ENCODE measurements around the gene NR1H2. TPM values are rescaled to one million over a fixed set of nuclear protein-coding genes. Genes with fewer than 3 reads are reported as not detected.

The NR1H2 gene
- total RNA-seq, 1 experiment from 2014 or later, result 40.3 TPM

DNA sequence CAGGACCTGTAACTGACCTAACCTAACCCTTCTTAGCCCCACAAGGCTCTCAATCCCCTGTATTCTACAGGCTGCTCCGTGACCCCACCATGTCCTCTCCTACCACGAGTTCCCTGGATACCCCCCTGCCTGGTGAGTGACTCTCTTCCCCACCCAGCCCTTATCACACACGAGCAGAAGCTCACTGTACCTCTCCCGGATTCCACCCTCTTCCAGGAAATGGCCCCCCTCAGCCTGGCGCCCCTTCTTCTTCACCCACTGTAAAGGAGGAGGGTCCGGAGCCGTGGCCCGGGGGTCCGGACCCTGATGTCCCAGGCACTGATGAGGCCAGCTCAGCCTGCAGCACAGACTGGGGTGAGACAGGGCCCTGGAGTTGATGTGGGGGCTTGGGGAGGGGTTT lies 1.3 kb downstream of the NR1H2 start:
- Histone ChIP-seq H3K4me3 (replicated peaks in 1 of 2; ENCODE audit: low read depth in 1 of 2, low read length in 2 of 2) (peak overlapping the region; percentile 43 to 95), H3K9me3 (ENCODE audit: control insufficient read depth in 1 of 2, insufficient read depth in 1 of 2, low read depth in 1 of 2, low read length in 2 of 2) (no peaks in the 10 kb centered on the region), H3K27me3 (ENCODE audit: insufficient read depth, low read length) (no peaks in the 10 kb centered on the region), H3K9me2 (ENCODE audit: insufficient read depth) (no peaks in the 10 kb centered on the region), H3K79me2 (ENCODE audit: insufficient read depth, low read length) (peaks cover 14% of the 10 kb centered on the region; the same call in 1 of the 2 replicates), H3K4me1 (ENCODE audit: control insufficient read depth in 1 of 2, insufficient read depth in 2 of 2, low read length in 2 of 2) (peaks cover 4 to 13% of the 10 kb centered on the region in 2 experiments; a peak in 3 of 4 replicates), H3K36me3 (ENCODE audit: control insufficient read depth in 1 of 2, insufficient read depth in 2 of 2, low read length in 2 of 2) (peaks cover 28 to 34% of the 10 kb centered on the region in 2 experiments), H2AFZ (ENCODE audit: low read depth, low read length, poor library complexity, severe bottlenecking) (no peak overlapping the region), H3K4me2 (ENCODE audit: low read length) (peak overlapping the region; percentile 67), H3K27ac (ENCODE audit: low read depth, low read length) (peak overlapping the region; percentile 51; the same call in 1 of the 2 replicates), H3K9ac (ENCODE audit: low read length) (no peak overlapping the region), H4K20me1 (ENCODE audit: insufficient read depth) (no peaks in the 10 kb centered on the region)
- TF ChIP-seq JUND (IDR thresholded peaks at IDR 0.05) (no peak), ZNF274 (IDR thresholded peaks at IDR 0.05; ENCODE audit: low read depth, low read length) (no peak), CEBPB (IDR thresholded peaks at IDR 0.05; ENCODE audit: low read depth) (no peak), CBX3 (IDR thresholded peaks at IDR 0.05; ENCODE audit: low read depth) (no peak), SP1 (IDR thresholded peaks at IDR 0.05; ENCODE audit: low read depth) (no peak)
- TF ChIP-seq, protein P1, sequence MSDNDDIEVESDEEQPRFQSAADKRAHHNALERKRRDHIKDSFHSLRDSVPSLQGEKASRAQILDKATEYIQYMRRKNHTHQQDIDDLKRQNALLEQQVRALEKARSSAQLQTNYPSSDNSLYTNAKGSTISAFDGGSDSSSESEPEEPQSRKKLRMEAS (IDR thresholded peaks at IDR 0.05), result no peak
- TF ChIP-seq, protein P2, sequence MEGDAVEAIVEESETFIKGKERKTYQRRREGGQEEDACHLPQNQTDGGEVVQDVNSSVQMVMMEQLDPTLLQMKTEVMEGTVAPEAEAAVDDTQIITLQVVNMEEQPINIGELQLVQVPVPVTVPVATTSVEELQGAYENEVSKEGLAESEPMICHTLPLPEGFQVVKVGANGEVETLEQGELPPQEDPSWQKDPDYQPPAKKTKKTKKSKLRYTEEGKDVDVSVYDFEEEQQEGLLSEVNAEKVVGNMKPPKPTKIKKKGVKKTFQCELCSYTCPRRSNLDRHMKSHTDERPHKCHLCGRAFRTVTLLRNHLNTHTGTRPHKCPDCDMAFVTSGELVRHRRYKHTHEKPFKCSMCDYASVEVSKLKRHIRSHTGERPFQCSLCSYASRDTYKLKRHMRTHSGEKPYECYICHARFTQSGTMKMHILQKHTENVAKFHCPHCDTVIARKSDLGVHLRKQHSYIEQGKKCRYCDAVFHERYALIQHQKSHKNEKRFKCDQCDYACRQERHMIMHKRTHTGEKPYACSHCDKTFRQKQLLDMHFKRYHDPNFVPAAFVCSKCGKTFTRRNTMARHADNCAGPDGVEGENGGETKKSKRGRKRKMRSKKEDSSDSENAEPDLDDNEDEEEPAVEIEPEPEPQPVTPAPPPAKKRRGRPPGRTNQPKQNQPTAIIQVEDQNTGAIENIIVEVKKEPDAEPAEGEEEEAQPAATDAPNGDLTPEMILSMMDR (IDR thresholded peaks at IDR 0.05 in 2 of 3, conservative IDR thresholded peaks at IDR 0.05 in 1 of 3; ENCODE audit: borderline replicate concordance in 1 of 3, insufficient read depth in 1 of 3, low read depth in 2 of 3, low read length in 2 of 3), result no peak
- ChIA-PET RAD21 (ENCODE audit: low non-redundant PET in 1 of 2, low total read pairs in 2 of 2, uncharacterized antibody in 2 of 2, unreplicated experiment in 2 of 2) (no interaction called here), CTCF (interaction anchor here (1.0 kb wide), 1 partner anchor 9 kb away, joined by 3 read pairs; no protein-coding TSS in a partner anchor), POLR2A (interaction anchor here (1.0 kb wide), 1 partner anchor 347 kb away, joined by 5 read pairs; no protein-coding TSS in a partner anchor)
- intact Hi-C loops (cut with micrococcal nuclease), result no loop called here
- DNase-seq (ENCODE audit: low read depth, low spot score) (no peak), ATAC-seq (no peak)
- no TSS peak for BruUV-seq (replicated peaks)
